ENCODE results near the gene CXCL14.

DNA sequence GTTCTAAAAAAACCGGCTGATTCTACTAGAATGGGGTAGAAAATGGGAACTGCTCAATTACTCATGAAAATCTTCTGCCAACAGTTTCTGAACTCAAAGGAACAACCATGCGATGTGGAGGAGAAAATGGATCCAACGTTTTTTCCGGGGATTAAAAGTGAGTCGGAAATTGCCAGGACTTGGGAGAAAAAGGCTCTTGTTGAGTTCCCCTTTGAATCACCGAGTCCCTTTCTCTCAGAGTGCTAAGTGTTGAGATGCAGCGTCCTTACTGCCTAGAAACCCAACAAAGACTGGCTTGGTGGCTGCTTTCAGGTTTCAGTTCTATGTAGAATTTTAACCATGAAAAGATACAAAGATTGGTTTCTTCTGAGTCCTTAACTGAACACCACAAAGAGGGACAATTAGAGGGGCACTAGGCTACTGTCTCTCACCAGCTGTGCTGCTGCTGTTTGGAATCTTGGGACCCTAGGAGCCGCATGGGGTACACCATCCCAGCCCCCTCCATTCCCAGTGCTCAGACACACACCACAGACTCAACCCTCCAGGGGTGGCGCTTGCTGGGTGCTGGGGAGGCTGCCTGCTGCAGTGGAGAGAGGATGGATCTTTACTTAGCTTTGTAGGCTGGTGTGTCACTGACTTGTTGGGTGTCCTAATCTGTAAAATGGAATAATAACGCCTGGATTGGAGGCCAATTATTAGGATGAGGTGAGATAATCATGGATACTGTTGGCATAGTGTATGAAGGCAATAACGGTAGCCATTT is 21.5 kb downstream of the CXCL14 start:
- TF ChIP-seq, protein P1, sequence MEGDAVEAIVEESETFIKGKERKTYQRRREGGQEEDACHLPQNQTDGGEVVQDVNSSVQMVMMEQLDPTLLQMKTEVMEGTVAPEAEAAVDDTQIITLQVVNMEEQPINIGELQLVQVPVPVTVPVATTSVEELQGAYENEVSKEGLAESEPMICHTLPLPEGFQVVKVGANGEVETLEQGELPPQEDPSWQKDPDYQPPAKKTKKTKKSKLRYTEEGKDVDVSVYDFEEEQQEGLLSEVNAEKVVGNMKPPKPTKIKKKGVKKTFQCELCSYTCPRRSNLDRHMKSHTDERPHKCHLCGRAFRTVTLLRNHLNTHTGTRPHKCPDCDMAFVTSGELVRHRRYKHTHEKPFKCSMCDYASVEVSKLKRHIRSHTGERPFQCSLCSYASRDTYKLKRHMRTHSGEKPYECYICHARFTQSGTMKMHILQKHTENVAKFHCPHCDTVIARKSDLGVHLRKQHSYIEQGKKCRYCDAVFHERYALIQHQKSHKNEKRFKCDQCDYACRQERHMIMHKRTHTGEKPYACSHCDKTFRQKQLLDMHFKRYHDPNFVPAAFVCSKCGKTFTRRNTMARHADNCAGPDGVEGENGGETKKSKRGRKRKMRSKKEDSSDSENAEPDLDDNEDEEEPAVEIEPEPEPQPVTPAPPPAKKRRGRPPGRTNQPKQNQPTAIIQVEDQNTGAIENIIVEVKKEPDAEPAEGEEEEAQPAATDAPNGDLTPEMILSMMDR (IDR thresholded peaks at IDR 0.05): no peak
- no peak for TF ChIP-seq POLR2AphosphoS5 (IDR thresholded peaks at IDR 0.05)
